NCI-H2107 (cell line): ENCODE data around the gene CD28.
"Not testable (repeated sequence)": the region's sequence is repeated elsewhere in the genome, so short reads cannot be mapped to it uniquely, and the experiment has no call there.

Source experiments
- DNase-seq: peaks from one replicate; lab custom pipeline; 2025; lab: John Stamatoyannopoulos, UW

Gene CD28

DNA sequence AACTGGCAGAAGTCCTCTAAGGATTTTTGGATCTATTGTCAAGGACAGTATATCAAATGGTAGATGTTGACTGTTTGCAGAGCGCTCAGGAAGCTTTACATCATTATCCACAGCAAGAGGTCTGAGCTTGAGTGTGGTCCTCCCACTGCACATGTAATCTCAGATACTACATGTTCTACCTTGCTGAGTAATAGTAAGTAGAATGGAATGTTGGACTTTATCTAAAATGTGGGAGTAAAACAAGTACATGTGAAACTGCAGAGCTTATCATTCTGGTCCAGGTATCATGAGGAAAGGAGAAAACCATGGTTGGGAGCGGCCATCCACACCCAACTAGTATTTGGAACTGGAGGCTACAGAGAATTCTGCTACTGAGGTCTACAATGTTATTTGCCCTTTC is 19.3 kb upstream of the CD28 start:
- DNase-seq = no peak

DNA sequence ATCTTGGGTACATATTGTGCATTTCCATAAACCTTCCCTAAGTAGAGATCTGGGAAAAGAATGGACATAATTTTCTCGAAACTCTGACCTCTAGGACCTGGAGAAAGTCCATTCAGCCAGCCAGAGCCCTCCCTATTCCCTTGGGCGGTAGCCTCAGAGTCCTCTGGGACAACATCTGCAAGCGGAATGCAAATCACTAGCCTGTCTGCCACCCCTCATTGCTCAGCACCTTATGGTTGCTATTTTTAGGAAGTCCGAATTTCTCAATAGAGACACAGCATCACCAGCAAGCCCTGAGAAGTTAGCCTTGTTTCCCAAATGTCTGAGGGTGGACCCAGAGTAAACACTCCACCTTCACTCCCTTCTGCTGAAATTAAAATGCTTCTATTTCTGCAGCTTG is 17.6 kb upstream of the CD28 start:
- DNase-seq = no peak

DNA sequence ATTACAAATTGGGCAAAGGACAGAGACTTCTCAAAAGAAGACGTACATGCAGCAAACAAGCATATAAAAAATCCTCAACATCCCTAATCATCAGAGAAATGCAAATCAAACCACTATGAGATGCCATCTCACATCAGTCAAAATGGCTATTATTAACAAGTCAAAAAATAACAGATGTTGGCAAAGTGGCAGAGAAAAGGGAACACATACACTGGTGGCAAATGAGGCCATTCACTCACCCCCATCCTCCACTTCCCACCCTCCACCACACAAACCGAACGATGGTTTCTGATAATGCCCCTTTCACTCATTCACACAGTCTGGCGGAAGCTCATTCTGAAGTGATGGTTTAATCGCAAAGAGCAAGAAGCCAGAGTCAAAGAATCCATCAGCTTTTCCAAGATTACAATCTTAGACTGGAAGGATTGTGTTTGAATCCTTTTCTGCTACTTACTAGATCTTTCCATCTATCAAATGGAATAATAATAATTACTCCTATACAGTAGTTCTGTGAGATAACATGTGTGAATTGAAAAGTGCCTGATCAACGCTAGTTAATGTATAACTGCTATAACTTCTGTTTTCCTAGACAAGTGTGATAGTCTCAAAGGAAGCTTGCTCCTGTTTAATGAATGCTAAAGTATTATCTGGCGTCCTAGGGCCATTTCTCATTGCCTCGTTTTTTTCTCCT is 16.9 kb upstream of the CD28 start:
- DNase-seq = no peak

DNA sequence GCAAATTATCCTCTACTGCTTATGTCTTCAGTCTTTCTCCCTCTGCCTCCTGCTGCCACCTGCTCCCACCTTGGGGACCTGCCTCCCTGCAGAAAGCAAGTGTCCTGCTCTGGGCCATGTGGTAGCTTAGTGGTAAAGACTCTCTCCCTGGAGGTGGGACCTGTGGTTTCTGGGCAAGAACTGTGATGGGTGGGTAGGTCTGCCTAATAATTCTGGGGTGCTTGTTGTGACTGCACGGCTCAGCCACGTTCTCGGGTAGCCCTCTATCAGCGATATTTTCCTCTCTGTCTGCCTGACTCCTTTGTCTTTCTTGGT is 16.4 kb upstream of the CD28 start:
- no peak for DNase-seq

DNA sequence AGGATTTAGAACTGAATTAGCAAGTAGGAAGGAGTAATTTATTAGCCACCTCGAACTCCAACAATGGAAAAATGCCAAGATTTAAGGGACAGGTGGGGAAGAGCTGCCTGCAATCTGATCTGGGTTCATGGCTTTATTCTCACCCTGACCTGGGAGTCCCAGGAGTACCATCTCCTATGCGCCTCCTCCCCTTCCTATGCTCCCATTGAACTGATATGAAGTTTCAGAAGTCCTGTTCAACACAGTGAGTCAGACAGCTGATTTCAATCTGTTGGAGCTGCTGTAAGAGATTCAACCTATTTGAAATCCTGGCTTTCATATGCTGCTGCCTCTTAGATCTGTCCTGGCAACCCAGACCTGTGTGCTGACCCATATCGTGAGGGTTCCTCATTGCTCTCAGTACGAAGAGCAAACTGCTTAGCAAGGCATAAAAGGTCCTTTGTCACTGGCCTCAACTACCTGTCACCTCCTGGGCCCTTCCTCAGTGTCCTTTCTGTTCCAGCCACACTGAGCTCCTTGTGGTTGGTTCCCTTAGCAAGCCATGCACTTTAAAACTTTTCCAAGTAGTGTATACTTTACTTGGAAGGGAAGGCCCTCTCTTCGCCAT is 15.9 kb upstream of the CD28 start:
- DNase-seq = no peak

DNA sequence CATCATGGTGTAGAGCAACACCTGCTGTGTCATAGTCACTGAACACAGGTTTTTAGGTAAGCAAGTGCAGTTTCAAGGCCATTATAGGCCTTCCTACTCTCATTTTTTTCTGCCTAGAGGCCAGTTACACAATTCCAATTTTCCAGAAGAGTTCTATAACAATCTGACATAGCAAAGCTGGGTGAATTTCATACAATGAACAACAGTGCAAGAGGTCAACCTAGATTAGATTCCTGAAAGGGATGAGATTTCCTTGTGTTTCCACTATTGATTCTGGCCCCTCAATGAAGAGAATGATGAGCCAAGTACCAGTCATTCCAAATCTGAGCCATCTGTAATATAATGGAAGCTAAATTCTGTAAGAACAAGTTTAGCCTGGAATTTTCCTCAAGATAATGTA is 15.3 kb upstream of the CD28 start:
- no peak for DNase-seq

DNA sequence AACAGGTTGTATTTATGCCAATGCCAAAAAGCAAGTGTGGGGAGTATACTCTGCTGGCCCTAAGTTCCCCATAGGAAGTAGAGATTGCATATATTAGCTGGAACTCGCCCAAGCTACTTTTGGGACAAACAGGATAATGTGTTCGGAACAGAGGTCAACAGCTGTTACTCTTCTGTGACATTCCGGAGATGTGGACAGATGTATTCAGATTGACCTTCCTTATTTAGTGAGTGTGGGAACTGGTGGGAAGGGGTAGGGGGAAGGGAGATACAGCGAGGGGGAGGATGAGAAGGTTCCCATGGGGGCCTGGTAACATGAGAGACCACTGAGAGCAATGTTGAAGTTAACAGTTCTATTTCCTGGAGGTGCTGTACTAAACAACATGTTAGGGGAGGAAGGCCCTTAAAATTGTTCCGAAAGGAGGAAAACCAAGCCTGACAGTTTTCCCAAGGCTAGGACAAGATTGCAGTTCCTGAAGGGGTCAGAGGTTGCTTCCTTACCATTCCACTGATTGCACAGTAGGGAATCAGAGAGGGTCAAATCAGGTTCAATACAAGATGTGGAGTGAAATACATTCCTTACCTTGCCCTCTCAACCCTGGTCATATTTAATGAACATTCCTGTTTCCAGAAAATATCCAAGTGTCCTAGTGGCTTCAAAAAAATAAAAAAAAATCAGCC is 14.3 kb upstream of the CD28 start:
- DNase-seq = no peak

DNA sequence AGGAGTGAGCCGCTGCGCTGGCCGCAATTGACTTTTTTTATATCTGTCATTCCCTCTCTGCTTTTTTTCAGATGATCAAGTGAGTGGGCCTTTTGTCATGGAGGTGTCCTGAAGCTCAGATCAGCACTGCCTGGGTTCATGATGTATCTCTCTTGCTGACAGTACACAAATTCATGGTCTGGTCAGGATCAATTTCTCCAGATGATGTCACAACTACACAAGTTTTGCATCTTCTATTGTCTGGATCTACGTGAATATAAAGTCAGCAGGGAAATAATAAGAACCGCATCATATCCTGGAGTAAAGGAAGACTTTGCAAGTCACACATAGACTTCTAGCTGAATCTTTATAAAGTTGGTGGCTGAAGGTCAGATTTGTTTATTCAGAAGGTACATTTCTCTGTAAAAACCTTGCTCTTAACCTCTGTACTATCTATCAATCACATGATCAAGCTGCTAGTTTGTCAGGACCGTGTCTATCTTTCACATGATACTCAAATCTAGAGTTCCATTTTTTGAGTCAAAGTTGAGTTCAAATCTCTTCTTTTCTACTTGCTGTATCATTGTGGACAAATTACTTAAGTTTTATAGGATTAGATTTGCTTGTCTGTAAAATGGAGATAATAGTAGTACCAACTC is 13.1 kb upstream of the CD28 start:
- no peak for DNase-seq

DNA sequence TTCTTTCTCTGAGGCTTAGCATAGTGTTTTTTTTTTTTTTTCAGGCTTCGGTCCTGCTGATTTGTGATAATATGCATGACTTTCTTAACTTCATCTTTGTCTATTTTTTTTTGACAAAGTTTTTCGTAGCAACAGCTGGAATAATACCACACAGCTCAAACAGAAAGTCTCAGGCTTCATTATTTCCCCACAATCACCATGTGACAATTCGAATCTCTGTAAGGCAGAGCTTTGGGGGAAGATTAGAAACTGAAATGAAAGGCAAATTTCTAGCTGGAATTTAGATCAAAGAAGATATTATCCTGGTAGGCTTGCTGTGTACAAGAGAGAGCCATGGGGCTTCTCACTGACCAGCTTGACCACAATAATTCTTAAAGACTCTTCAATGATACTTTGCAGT is 12.2 kb upstream of the CD28 start:
- no peak for DNase-seq

DNA sequence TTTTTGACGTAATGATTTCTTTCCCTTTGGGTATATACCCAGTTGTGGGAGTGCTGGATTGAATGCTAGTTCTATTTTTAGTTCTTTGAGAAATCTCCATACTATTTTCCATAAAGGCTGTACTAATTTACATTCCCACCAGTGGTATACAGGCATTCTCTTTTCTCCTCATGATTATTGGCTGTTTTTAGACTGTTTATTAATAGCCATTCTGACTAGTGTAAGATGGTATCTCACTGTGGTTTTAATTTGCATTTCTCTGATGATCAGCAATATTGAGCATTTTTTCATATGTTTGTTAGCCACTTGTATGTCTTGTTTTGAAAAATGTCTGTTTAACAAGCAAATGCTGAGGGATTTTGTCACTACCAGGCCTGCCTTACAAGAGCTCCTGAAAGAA is 9.2 kb upstream of the CD28 start:
- no peak for DNase-seq

DNA sequence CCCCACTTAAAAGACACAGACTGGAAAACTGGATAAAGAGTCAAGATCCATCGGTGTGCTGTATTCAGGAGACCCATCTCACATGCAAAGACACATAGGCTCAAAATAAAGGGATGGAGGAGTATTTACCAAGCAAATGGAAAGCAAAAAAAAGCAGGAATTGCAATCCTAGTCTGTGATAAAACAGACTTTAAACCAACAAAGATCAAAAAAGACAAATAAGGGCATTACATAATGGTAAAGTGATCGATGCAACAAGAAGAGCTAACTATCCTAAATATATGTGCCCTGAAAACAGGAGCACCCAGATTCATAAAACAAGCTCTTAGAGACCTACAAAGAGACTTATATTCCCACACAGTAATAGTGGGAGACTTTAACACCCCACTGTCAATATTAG is 8.7 kb upstream of the CD28 start:
- DNase-seq = not testable (repeated sequence)

DNA sequence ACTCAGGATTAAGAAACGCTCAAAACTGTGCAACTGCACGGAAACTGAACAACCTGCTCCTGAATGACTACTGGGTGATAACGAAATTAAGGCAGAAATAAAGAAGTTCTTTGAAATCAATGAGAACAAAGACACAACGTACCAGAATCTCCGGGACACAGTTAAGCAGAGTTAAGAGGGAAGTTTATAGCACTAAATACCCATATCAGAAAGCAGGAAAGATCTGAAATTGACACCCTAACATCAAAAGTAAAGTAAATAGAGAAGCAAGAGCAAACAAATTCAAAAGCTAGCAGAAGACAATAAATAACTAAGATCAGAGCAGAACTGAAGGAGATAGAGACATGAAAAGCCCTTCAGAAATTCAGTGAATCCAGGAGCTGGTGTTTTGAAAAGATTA is 8.0 kb upstream of the CD28 start:
- DNase-seq = not testable (repeated sequence)

DNA sequence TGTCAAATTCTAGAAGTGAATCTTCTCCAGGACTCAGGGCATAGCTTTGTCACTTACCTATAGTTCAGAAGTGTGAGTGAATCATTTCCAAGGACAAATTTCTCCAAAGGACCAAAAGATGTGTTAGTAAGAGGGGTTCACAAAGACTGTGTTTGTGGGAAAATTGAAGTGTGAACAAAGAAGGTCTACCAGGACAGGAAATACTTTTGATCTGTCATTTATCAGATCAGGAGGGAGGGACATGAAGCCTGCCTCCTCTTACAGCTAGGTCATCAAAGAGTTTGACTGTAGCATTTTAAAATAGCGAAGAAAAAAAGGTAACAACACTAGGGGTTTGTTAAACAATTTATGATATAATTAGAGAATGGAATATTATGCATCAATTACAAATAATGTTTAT is 2.0 kb upstream of the CD28 start:
- no peak for DNase-seq

DNA sequence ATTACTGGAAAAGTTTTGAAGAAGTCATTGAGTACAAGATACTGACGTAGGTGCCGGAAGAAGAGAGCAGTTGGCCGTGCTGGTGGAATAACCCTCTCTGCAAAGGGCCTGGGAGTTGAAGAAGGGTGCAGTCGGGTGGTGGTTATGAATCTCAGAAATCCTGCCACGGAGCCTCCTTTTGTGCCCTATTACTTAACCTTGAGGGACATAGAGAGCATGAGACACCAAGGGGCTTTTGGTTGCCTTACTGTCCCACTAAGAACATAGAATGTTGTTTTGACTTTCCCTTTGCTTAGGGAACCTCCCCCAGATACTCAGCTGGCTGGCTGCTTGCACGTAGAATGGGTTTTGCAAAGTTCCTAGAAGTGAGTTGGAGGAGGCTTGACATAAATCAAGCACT is 1.3 kb upstream of the CD28 start:
- no peak for DNase-seq

DNA sequence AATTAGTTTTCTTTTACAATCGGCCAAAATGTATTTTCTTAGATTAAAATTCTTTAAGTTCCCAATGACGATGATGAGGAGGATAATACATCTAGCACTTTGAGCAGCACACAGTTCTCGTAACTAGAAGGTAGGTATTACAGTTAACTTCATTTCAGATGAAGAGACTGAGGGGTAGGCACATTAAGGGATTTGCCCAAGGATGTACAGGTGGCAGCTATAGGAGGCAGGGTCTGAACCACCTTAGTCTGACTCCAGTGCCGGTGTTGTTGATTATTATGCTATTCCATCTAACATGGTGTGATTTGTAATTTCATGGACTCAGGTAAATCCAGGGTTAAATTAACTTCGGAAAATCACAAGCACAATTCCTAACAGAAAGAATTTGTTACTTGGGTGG is 1.1 kb downstream of the CD28 start:
- no peak for DNase-seq

DNA sequence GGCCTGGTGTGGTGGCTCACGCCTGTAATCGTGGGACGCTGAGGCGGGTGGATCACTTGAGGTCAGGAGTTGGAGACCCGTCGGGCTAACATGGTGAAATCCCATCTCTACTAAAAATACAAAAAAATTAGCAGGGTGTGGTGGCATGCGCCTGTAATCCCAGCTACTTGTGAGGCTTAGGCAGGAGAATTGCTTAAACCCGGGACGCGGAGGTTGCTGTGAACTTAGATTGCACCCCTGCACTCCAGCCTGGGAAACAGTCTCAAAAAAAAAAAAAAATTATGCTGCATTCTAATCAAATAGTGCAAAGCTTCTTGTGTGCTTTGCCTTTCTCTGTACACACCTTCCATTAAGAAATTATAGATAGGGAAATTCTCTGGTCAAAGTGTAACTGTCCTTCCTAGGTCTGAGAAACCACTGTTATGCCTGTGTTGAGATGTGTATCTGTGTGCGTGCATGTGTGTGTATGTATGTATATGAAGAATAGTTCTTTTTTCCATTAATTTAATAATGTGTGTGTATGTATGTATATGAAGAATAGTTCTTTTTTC is 2.5 kb downstream of the CD28 start:
- DNase-seq = no peak

DNA sequence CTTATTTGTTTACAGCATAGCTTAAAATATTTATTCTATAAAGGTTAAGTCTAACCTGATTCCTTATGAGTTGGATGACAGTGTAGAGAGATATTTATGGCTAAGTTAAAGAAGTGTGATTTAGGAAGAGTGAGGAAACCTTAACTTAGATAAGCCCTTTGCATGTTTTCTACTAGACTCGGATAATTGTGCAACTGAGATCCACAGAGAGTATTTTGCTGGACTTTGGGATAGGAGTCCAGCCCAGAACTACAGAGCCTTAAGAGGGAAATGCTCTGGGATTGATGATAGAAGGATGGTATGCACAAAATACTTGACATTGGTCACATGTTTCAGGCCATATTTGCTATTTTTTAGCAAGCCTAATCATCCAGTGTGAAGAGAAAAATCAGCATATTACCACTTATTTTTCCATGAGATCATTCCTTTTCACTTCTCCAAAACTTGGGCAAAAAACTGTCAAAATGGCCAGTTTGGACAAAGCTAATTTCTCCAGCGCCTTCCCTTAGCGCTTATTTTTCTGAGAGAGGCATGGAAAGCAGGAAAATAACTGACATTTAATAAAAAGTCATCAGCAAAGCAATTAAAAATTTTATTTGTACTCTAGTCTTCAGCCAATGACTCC is 3.1 kb downstream of the CD28 start:
- no peak for DNase-seq

DNA sequence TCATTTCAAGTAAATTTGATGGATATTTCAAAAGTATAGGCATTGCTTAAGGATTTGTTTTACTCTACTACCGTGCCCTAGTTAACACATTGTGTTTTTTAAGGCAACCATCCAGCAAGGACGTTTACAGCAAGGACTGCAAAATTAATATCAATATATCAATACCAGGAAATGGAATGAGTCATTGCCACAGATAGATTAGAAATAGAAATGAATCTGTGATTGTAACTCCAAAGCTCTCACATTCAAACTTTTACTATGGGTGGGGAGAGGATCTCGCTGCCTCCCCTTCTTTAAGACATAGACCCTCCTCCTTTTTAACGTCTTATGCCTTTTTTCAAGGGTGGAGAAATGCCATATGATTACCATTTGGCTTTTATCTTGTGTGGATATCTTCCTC is 3.8 kb downstream of the CD28 start:
- no peak for DNase-seq

DNA sequence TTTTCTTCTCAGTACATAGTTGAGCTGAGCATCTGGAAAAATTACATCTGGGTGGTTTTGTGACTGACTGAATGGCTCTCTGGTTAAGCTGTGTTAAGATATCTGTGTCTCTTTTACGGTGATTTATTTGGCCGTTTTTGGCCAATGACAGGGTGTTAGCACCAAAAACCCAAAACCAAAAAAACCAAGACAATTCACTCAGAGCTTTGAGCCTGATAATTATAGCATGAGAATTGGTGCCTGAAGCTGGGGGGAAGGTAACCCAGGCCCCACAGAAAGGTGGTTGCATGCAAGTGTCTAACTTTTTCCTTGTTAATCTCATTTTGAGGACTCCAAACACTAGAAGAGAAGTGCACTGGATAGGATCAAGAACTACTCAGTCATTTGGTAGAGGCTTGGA is 4.5 kb downstream of the CD28 start:
- DNase-seq = no peak

DNA sequence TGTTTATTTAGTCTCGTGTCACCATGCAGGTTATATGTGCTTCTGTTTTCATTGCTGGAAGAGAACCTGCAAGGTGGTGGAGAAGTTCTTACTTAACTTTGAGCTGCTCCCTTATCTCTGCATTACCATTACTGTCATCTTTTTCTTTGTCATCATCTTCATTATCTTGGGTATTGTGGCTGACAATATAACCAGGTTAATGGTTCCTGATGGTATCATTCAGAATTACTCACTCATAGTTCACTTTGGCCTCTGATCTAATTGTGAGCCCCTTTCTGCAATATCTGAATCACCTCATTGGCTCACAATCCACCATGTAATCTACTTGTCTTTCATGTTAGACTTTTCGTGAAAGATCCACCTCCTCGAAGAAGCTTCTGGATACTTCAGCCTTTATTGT is 5.0 kb downstream of the CD28 start:
- DNase-seq = no peak

DNA sequence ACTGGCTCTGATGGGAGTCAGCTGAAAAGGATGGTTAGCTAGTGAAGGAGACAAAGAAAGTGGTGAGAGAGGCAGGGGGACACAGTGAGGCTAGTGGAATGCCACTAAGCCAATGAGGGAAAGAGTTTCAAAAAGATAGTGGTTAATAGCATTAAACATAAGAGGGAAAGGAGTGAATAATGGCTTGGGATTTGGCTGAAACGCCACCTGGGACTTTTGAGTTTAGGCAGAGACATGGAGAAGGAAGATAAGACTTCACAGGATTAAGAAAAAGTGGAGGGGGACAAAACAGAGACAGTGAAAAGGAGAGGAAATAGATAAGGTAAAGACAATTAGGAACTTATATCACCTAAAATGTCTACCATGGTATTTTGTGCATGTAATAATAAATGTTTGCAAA is 6.9 kb downstream of the CD28 start:
- DNase-seq = no peak

DNA sequence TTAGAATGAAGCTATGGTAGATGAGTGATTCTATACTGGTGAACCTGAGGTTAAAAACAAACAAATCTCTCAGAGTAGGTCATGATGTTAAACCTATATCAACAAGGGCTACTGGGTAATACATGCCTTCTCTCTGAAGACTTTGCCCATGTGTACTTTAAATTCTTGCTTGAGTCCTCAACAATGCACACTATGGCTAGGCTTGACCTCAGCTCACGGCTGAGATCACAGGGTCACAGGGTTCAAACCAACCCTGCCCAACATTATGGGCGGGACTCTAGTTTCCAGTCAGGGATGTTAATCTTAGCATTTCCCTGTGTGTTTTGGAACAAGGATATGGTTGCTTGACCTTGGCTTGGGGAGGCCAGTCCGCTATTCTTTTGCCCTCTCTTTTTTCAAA is 7.7 kb downstream of the CD28 start:
- no peak for DNase-seq

DNA sequence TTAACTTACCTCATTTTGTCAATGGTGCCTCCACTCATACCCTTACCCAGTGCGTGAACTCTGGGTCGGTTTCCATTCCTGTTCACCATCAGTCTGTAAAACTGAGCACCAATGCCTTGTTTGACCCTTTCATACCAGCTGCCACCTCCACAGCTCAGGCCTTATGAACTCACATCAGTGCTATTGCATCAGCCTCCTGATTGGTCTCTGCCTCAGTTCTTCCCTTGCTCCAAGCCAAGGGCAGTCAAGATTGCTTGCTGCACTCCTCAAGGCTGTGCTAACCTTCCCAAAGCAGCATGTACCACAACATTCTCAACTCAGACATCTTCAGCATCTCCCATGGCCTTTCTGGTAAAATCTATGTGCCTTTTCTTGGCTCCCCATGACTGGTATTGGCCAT is 9.3 kb downstream of the CD28 start:
- DNase-seq = no peak
